Stimulated activated CD8-positive, alpha-beta memory T cell treated with anti-CD3 and anti-CD28 coated beads, Interleukin-4, amount 100 ng/mL, for 24 hours (primary cell): ENCODE data around the gene TPTE.
"Not testable (repeated sequence)": the region's sequence is repeated elsewhere in the genome, so short reads cannot be mapped to it uniquely, and the experiment has no call there.

Experiments used
- DNase-seq: peaks from one replicate; pipeline ENCODE4 v3.0.0-alpha.2; 2020; ENCODE audit warnings: low read depth

The TPTE gene

GRCh38 chr21:10617133-10617752, 95.9 kb downstream of the TPTE start:
- not testable (repeated sequence) for DNase-seq

DNA sequence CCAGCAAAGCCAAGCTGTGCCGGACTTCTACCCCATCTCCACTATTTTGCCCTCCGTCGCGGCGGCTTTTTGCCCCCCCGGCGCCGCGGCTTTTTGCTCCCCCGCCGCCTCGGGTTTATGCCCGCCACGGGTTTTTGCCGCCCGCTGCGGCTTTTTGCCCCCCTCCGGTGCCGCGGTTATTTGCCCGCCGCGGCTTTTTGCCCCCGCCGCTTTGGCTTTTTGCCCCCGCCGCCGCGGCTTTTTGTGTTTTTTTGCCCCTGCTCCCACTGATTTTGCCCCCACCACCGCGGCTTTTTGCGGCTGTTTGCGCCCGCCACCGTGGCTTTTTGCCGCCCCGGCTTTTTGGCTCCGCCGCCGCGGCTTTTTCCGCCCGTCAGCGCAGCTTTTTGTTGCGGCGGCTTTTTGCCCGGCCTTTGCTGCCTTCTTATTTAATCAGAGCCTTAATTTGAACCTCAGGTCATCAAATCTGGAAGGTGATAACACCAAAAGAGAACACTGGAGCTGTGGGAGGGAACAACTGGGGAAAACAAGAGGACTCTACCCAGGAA, 106.0 kb downstream of the TPTE start:
- DNase-seq = no peak

- not testable (repeated sequence) for DNase-seq
Observed at GRCh38 chr21:10629239-10629638, 107.9 kb downstream of the TPTE start.

GRCh38 chr21:10630829-10631228, 109.4 kb downstream of the TPTE start:
- not testable (repeated sequence) for DNase-seq

DNA sequence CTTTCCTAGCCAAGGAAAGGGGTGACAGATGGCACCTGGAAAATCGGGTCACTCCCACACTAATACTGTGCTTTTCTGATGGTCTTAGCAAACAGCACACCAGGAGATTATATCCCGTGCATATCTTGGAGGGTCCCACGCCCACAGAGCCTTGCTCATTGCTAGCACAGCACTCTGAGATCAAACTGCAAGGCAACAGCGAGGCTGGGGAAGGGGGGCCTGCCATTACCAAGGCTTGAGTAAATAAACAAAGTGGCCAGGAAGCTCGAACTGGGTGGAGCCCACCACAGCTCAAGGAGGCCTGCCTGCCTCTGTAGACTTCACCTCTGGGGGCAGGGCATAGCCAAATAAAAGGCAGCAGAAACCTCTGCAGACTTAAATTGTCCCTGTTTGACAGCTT, 109.9 kb downstream of the TPTE start:
- DNase-seq = not testable (repeated sequence)

DNA sequence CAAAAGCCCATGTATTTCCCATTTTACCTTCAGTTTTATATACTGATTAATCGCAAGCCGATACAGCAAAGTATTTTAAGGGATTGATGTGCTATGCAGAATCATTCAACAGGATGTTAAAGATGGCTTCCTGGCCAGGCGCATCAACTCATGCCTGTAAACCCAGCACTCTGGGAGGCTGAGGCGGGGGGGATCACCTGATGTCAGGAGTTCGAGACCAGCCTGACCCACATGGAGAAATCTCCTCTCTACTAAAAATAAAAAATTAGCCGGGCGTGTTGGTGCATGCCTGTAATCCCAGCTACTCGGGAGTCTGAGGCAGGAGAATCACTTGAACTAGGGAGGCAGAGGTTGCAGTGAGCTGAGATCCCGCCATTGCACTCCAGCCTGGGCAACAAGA, 116.8 kb downstream of the TPTE start:
- not testable (repeated sequence) for DNase-seq

GRCh38 chr21:10639123-10639522, 117.7 kb downstream of the TPTE start:
- no peak for DNase-seq

DNA sequence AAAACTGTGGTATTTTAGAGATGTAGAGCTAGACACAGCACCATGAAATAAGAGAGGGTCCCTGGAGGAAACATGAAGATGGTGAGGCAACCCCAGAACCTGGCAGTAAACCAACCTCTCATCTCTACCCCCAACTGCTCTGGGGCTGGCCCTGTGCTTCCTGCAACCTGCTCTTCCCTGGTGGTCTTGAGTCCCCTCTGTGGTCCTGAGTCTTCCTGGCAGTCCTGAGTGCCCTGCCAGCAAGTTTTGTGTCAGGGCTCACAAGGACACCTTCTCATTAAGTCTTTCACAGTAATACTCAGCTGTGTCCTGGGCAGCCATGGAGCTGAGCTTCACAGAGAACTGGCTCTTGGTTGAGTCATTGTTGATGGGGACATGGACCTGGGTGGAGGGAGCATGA, 118.4 kb downstream of the TPTE start:
- not testable (repeated sequence) for DNase-seq

DNA sequence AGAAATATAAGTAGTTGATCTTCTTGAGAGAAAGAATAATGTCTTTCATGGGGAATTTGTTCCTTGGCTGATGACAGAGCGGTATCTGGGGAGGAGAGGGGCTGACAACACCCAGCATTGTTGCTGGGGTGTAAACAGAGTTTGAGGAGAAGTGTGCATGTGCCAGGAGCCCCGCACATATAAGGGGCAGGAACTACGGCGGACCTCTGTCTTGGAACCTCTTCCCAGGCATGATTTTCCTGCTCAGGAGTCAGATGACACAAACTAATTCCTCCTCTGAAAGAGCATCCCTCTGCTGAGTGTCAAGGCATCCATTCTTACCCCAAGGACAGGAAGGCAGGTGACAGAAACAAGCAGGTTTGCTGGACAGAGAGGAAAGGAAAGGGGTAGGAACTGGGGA, 119.1 kb downstream of the TPTE start:
- no peak for DNase-seq

DNA sequence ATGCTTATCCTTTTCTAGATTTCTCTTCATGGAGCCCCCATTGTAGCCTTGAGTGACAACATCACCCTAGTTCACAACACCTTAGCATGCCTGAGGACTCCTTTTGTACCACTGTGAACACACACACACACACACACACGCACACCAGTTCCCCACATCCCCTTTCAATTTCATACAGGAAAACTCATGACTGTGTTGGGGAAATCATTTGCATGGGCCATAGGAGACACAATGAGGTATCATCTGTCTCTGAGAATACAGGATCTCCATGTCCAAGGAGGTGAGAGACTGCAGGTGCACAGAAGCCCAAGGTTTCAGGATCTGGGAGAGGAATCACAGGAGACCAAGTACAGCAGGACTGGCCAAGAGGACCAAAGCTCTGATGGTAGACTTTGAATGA, 119.7 kb downstream of the TPTE start:
- no peak for DNase-seq

GRCh38 chr21:10645667-10646066, 124.3 kb downstream of the TPTE start:
- not testable (repeated sequence) for DNase-seq

- not testable (repeated sequence) for DNase-seq
Observed at GRCh38 chr21:10649350-10650149, 128.2 kb downstream of the TPTE start.

GRCh38 chr21:10650297-10650696, 128.9 kb downstream of the TPTE start:
- DNase-seq = not testable (repeated sequence)
